Fibroblast of pulmonary artery (primary cell): ENCODE results near the gene SETBP1.

Experiments
- DNase-seq: peaks from one replicate; pipeline ENCODE4 v3.0.0-alpha.2; 2010; ENCODE audit warnings: low read depth
- H3K4me3 ChIP-seq: replicated peaks from 2 replicates; pipeline ENCODE4 v1.5.1; 2011; ENCODE audit warnings: low read depth, mild to moderate bottlenecking, control low read depth, low read length, moderate library complexity
- TF ChIP-seq, protein P1 (sequence below): IDR thresholded peaks from 2 replicates; pipeline ENCODE4 v1.5.1; 2011; ENCODE audit warnings: mild to moderate bottlenecking, control low read depth, low read length, inconsistent platforms; ENCODE audit errors: missing control alignments

Gene SETBP1

GRCh38 chr18:44954257-44954656 lies 273.6 kb downstream of the SETBP1 start:
- no peak for DNase-seq
- TF ChIP-seq, protein P1, sequence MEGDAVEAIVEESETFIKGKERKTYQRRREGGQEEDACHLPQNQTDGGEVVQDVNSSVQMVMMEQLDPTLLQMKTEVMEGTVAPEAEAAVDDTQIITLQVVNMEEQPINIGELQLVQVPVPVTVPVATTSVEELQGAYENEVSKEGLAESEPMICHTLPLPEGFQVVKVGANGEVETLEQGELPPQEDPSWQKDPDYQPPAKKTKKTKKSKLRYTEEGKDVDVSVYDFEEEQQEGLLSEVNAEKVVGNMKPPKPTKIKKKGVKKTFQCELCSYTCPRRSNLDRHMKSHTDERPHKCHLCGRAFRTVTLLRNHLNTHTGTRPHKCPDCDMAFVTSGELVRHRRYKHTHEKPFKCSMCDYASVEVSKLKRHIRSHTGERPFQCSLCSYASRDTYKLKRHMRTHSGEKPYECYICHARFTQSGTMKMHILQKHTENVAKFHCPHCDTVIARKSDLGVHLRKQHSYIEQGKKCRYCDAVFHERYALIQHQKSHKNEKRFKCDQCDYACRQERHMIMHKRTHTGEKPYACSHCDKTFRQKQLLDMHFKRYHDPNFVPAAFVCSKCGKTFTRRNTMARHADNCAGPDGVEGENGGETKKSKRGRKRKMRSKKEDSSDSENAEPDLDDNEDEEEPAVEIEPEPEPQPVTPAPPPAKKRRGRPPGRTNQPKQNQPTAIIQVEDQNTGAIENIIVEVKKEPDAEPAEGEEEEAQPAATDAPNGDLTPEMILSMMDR = no peak
- no peak overlapping the region for H3K4me3 ChIP-seq

GRCh38 chr18:44955825-44956224 lies 275.1 kb downstream of the SETBP1 start:
- TF ChIP-seq, protein P1 = no peak
- no peak overlapping the region for H3K4me3 ChIP-seq
- no peak for DNase-seq

GRCh38 chr18:44957025-44957424 lies 276.3 kb downstream of the SETBP1 start:
- H3K4me3 ChIP-seq = no peak overlapping the region
- no peak for DNase-seq
- TF ChIP-seq, protein P1 = no peak

GRCh38 chr18:44957461-44957860 lies 276.8 kb downstream of the SETBP1 start:
- TF ChIP-seq, protein P1 = no peak
- no peak overlapping the region for H3K4me3 ChIP-seq
- DNase-seq = no peak

GRCh38 chr18:44958040-44958439 lies 277.4 kb downstream of the SETBP1 start:
- H3K4me3 ChIP-seq = no peak overlapping the region
- no peak for DNase-seq
- TF ChIP-seq, protein P1 = no peak

DNA sequence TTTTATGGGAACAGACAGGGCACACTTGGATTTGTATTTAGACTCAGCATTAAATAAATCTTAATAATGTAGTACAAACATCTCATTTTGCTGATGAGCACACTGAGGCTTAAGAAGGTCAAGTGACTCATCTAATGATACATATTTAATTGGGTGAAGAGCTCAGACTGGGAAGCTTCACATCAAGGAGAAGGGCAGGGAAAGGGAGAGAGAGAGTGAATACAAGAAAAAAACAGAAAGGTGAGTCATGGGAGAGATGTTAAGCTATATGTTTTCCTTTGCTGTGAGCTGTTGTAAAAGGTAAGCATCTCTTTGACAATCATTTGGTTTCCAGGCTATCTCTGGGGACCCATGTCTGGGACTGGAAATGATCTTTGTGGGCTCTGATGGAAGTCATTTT lies 277.8 kb downstream of the SETBP1 start:
- no peak overlapping the region for H3K4me3 ChIP-seq
- DNase-seq = no peak
- TF ChIP-seq, protein P1 = no peak

DNA sequence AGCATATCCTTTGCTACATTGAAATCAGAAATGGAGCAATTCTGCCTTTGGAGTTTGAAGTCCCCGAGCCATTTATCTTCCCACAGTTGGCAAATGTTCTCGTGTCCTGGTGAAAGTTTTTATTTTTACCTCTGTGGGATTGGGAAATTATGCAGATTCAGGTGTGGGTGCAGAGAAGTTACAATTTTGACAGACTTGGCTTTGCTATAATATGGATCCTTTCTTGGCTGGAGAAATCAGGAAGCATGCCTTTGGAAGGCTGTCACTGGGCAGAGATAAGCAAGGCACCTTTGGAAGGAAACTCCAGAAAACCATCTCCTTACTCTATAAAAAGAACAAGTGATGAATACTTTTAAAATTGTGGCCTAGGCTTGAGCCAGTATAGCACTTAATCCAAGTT lies 278.3 kb downstream of the SETBP1 start:
- no peak overlapping the region for H3K4me3 ChIP-seq
- no peak for DNase-seq
- TF ChIP-seq, protein P1 = no peak
